BLaER1 treated with 17β-estradiol and CSF1 and Interleukin-3, amounts not matched to agents 10 nM and 100 nM (cell line): ENCODE results near the gene RAP1GDS1.

ENCODE experiments used
- H3K27ac ChIP-seq, 11 experiments: shearing (Covaris generic); formaldehyde crosslinking; 2 replicates each; pipeline ENCODE4 v1.8.1; 2022
- H3K27me3 ChIP-seq, 11 experiments: shearing (Covaris generic); formaldehyde crosslinking; 2 replicates each; pipeline ENCODE4 v1.8.1; 2022
- H3K36me3 ChIP-seq, 11 experiments: shearing (Covaris generic); formaldehyde crosslinking; 2 replicates each; pipeline ENCODE4 v1.8.1; 2022
- H3K4me1 ChIP-seq, 10 experiments: shearing (Covaris generic); formaldehyde crosslinking; 2 replicates each; pipeline ENCODE4 v1.8.1; 2022
- H3K4me2 ChIP-seq, 11 experiments: shearing (Covaris generic); formaldehyde crosslinking; 2 replicates each; pipeline ENCODE4 v1.8.1; 2022
- H3K4me3 ChIP-seq, 10 experiments: shearing (Covaris generic); formaldehyde crosslinking; 2 replicates each; pipeline ENCODE4 v1.8.1; 2022
- H3K9ac ChIP-seq, 11 experiments: shearing (Covaris generic); formaldehyde crosslinking; 2 replicates each; pipeline ENCODE4 v1.8.1; 2022
- H3K9me3 ChIP-seq, 11 experiments: shearing (Covaris generic); formaldehyde crosslinking; replicated peaks in 1 of 11; 2 replicates each; pipeline ENCODE4 v1.8.1; 2022
- H4K20me1 ChIP-seq, 11 experiments: shearing (Covaris generic); formaldehyde crosslinking; 2 replicates each; pipeline ENCODE4 v1.8.1; 2022
- Cebpa-rat ChIP-seq, 11 experiments: shearing (Covaris generic); IDR thresholded peaks; 2 replicates each; pipeline ENCODE4 v1.8.1; 2022

The RAP1GDS1 gene

DNA sequence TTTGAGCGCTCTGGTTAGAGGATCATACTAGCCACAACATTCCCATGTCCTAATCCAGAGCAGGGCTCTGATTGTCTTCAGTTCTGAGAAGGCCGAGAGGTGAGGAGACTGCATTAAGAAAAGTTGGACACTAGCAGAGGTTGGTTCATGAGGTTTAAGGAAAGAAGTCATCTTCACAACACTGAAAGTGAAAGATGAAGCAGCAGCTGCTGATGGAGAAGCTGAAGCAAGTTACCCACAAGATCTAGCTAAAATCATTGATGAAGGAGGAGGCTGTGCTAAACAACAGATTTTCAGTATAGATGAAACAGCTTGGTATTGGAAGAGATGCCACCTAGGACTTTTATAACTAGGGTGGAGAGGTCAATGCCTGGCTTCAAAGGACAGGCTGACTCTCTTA, 36.8 kb downstream of the RAP1GDS1 start:
- Histone ChIP-seq H4K20me1 (peaks cover 0 to 24% (median 0%) of the 10 kb centered on the region in 11 experiments; a peak in 1 of 22 replicates), H3K4me2 (no peak overlapping the region), H3K36me3 (peaks cover 46 to 96% (median 75%) of the 10 kb centered on the region in 11 experiments)

GRCh38 chr4:98300706-98301105, 39.5 kb downstream of the RAP1GDS1 start:
- peaks cover 49 to 81% (median 57%) of the 10 kb centered on the region in 11 experiments for H3K36me3 ChIP-seq
- no peak overlapping the region for H3K27ac ChIP-seq
- no peaks in the 10 kb centered on the region for H3K27me3 ChIP-seq
- no peak overlapping the region for H3K4me2 ChIP-seq
- H3K4me1 ChIP-seq: no peaks in the 10 kb centered on the region
- H3K4me3 ChIP-seq: no peak overlapping the region
- peaks cover 0 to 29% (median 4%) of the 10 kb centered on the region in 11 experiments; a peak in 9 of 22 replicates for H4K20me1 ChIP-seq
- TF ChIP-seq Cebpa-rat (IDR thresholded peaks at IDR 0.05): no peak
- H3K9ac ChIP-seq: no peak overlapping the region
- H3K9me3 ChIP-seq: peaks cover 35 to 56% (median 42%) of the 10 kb centered on the region in 11 experiments

More for the DNA sequence above, 36.8 kb downstream of the RAP1GDS1 start:
- no peaks in the 10 kb centered on the region for H3K27me3 ChIP-seq
- H3K27ac ChIP-seq: no peak overlapping the region
- TF ChIP-seq Cebpa-rat (IDR thresholded peaks at IDR 0.05): no peak
- H3K9ac ChIP-seq: no peak overlapping the region
- H3K4me1 ChIP-seq: peaks cover 0 to 17% (median 0%) of the 10 kb centered on the region in 10 experiments; a peak in 5 of 20 replicates
- peaks cover 19 to 37% (median 25%) of the 10 kb centered on the region in 11 experiments for H3K9me3 ChIP-seq
- no peak overlapping the region for H3K4me3 ChIP-seq

- peaks cover 32 to 42% (median 35%) of the 10 kb centered on the region in 11 experiments for H3K9me3 ChIP-seq
- H3K4me2 ChIP-seq: no peak overlapping the region
- H3K27ac ChIP-seq: no peak overlapping the region
- no peak overlapping the region for H3K4me3 ChIP-seq
- TF ChIP-seq Cebpa-rat (IDR thresholded peaks at IDR 0.05): no peak
- no peaks in the 10 kb centered on the region for H3K4me1 ChIP-seq
- peaks cover 17 to 36% (median 27%) of the 10 kb centered on the region in 11 experiments; a peak in 19 of 22 replicates for H3K36me3 ChIP-seq
- no peak overlapping the region for H3K9ac ChIP-seq
- H4K20me1 ChIP-seq: peaks cover 0 to 22% (median 10%) of the 10 kb centered on the region in 11 experiments; a peak in 10 of 22 replicates
- no peaks in the 10 kb centered on the region for H3K27me3 ChIP-seq
These were observed 44.4 kb downstream of the RAP1GDS1 start for GRCh38 chr4:98305576-98305975.

DNA sequence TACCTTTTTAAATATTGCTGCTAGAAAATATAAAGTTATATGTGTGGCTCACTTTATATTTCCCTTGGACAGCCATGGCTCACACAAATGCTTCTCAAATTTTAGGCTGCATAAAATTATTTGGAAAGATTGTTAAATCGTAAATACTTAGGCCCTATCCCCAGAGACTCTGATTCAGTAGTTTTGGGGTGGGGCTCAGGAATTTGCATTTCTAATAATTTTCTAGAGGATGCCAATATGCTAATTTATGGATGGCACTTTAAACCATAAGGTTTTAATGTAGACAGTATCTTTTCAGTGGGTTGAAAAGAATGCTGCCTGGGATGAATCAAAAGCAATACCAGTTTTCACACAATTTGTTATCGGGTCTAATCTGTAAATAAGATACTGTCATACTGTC, 49.7 kb downstream of the RAP1GDS1 start:
- H3K27ac ChIP-seq: no peak overlapping the region
- H3K4me2 ChIP-seq: no peak overlapping the region
- no peak overlapping the region for H3K4me3 ChIP-seq
- H3K27me3 ChIP-seq: no peaks in the 10 kb centered on the region
- peaks cover 0 to 2% (median 0%) of the 10 kb centered on the region in 10 experiments; a peak in 2 of 20 replicates for H3K4me1 ChIP-seq
- peaks cover 0 to 5% (median 0%) of the 10 kb centered on the region in 11 experiments; a peak in 2 of 22 replicates for H3K9me3 ChIP-seq
- no peak for TF ChIP-seq Cebpa-rat (IDR thresholded peaks at IDR 0.05)
- H4K20me1 ChIP-seq: peaks cover 0 to 19% (median 5%) of the 10 kb centered on the region in 11 experiments; a peak in 11 of 22 replicates
- H3K36me3 ChIP-seq: peaks cover 0 to 39% (median 6%) of the 10 kb centered on the region in 11 experiments; a peak in 9 of 22 replicates
- no peak overlapping the region for H3K9ac ChIP-seq

DNA sequence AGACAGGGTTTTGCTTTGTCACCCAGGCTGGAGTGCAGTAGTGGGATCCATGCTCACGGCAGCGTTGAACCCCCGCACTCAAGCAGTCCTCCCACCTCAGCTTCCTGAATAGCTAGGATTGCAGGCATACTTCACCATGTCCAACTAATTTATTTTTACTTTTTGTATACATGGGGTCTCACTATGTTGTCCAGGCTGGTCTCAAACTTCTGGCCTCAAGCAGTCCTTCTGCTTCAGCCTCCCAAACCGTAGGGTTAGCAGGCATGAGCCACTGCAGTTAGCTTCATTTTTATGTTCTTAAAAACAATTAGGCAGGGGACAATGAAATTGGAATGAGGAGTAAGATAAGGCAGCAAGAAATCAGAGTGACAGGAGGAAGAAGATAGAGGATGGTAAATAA, 50.5 kb downstream of the RAP1GDS1 start:
- H3K4me1 ChIP-seq: peaks cover 0 to 8% (median 0%) of the 10 kb centered on the region in 10 experiments; a peak in 5 of 20 replicates
- H3K4me2 ChIP-seq: no peak overlapping the region
- peaks cover 0 to 19% (median 0%) of the 10 kb centered on the region in 11 experiments; a peak in 7 of 22 replicates for H4K20me1 ChIP-seq
- H3K9ac ChIP-seq: no peak overlapping the region
- no peak overlapping the region for H3K27ac ChIP-seq
- H3K9me3 ChIP-seq: peaks cover 0 to 5% (median 0%) of the 10 kb centered on the region in 11 experiments; a peak in 3 of 22 replicates
- H3K4me3 ChIP-seq: no peak overlapping the region
- no peaks in the 10 kb centered on the region for H3K27me3 ChIP-seq
- no peak for TF ChIP-seq Cebpa-rat (IDR thresholded peaks at IDR 0.05)
- H3K36me3 ChIP-seq: peaks cover 0 to 38% (median 6%) of the 10 kb centered on the region in 11 experiments; a peak in 10 of 22 replicates

- Histone ChIP-seq H4K20me1 (peaks cover 0 to 23% (median 0%) of the 10 kb centered on the region in 11 experiments; a peak in 7 of 22 replicates), H3K9me3 (peaks cover 27 to 38% (median 33%) of the 10 kb centered on the region in 11 experiments), H3K4me2 (no peak overlapping the region), H3K4me3 (no peak overlapping the region), H3K4me1 (peaks cover 0 to 8% (median 0%) of the 10 kb centered on the region in 10 experiments; a peak in 5 of 20 replicates), H3K9ac (no peak overlapping the region), H3K27me3 (no peaks in the 10 kb centered on the region), H3K27ac (no peak overlapping the region), H3K36me3 (peaks cover 16 to 71% (median 31%) of the 10 kb centered on the region in 11 experiments)
- TF ChIP-seq Cebpa-rat (IDR thresholded peaks at IDR 0.05): no peak
These were observed 53.8 kb downstream of the RAP1GDS1 start for GRCh38 chr4:98314791-98315565.

- no peak for TF ChIP-seq Cebpa-rat (IDR thresholded peaks at IDR 0.05)
- Histone ChIP-seq H3K27me3 (no peaks in the 10 kb centered on the region), H3K9me3 (peaks cover 31 to 42% (median 38%) of the 10 kb centered on the region in 11 experiments), H3K9ac (no peak overlapping the region), H3K27ac (no peak overlapping the region), H3K4me3 (no peak overlapping the region), H3K4me2 (no peak overlapping the region), H4K20me1 (peaks cover 0 to 23% (median 0%) of the 10 kb centered on the region in 11 experiments; a peak in 4 of 22 replicates), H3K4me1 (peaks cover 0 to 8% (median 0%) of the 10 kb centered on the region in 10 experiments; a peak in 5 of 20 replicates), H3K36me3 (peaks cover 20 to 60% (median 33%) of the 10 kb centered on the region in 11 experiments)
These were observed 57.3 kb downstream of the RAP1GDS1 start for GRCh38 chr4:98318521-98318920.

- H3K4me3 ChIP-seq: no peak overlapping the region
- H3K27me3 ChIP-seq: no peaks in the 10 kb centered on the region
- TF ChIP-seq Cebpa-rat (IDR thresholded peaks at IDR 0.05): no peak
- peaks cover 17 to 56% (median 33%) of the 10 kb centered on the region in 11 experiments for H3K36me3 ChIP-seq
- peaks cover 0 to 23% (median 0%) of the 10 kb centered on the region in 11 experiments; a peak in 4 of 22 replicates for H4K20me1 ChIP-seq
- no peak overlapping the region for H3K4me2 ChIP-seq
- no peak overlapping the region for H3K27ac ChIP-seq
- H3K9me3 ChIP-seq: peaks cover 31 to 42% (median 38%) of the 10 kb centered on the region in 11 experiments
- H3K4me1 ChIP-seq: peaks cover 0 to 8% (median 0%) of the 10 kb centered on the region in 10 experiments; a peak in 5 of 20 replicates
- H3K9ac ChIP-seq: no peak overlapping the region
These were observed 57.8 kb downstream of the RAP1GDS1 start for GRCh38 chr4:98319021-98319420.

DNA sequence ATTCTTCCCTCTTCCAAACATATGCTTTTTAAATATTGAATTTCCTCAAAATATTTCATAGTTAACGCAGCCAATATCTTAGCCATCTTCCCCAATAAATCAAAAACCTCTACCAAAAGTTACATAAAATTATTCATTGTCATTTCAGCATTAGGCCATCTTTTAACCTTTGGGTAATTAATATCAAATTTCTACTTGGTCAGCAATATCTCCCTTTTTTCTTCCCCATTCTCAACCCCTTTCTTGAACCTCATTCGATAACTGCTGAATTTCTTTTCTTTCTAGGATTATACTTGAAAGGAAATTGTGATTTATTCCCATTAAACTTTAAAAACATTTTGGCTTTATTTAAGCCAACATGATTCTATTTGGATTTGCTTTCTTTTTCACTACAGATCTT, 65.0 kb downstream of the RAP1GDS1 start:
- Histone ChIP-seq H3K4me3 (no peak overlapping the region), H3K27me3 (no peaks in the 10 kb centered on the region), H3K36me3 (peaks cover 6 to 38% (median 21%) of the 10 kb centered on the region in 11 experiments; a peak in 19 of 22 replicates), H3K4me1 (no peaks in the 10 kb centered on the region), H3K9me3 (peaks cover 32 to 43% (median 38%) of the 10 kb centered on the region in 11 experiments), H4K20me1 (no peaks in the 10 kb centered on the region), H3K4me2 (no peak overlapping the region), H3K27ac (no peak overlapping the region), H3K9ac (no peak overlapping the region)
- TF ChIP-seq Cebpa-rat (IDR thresholded peaks at IDR 0.05): no peak
